Left lung (tissue), 10 donors: ENCODE data around the gene APOF. TPM values are rescaled to one million over a fixed set of nuclear protein-coding genes. Genes with fewer than 3 reads are reported as not detected.

Experiments
- ATAC-seq: fragments of 200-7000 bp; cut with Tn5 transposase; one replicate; pipeline ENCODE4 v1.9.1; 2020; ENCODE audit warnings: moderate library complexity
- DNase-seq, 4 donors: peaks; one replicate each; pipeline ENCODE4 v3.0.0-alpha.2; 2013 to 2020
- H3K27ac ChIP-seq, 2 donors: fragments of 200-600 bp; sonication (generic) in 1 of 2; one replicate each; pipeline versions ENCODE4 v1.5.0 to v1.8.0; 2020 to 2021
- H3K27me3 ChIP-seq, 2 donors: fragments of 200-600 bp; sonication (generic) in 1 of 2; one replicate each; pipeline versions ENCODE4 v1.5.0 to v1.8.0; 2020 to 2021
- H3K36me3 ChIP-seq, 2 donors: fragments of 200-600 bp; sonication (generic) in 1 of 2; one replicate each; pipeline versions ENCODE4 v1.5.0 to v1.8.0; 2020 to 2021
- H3K4me1 ChIP-seq, 2 donors: fragments of 200-600 bp; one replicate each; pipeline ENCODE4 v1.8.0; 2021
- H3K4me3 ChIP-seq, 2 donors: fragments of 200-600 bp; sonication (generic) in 1 of 2; one replicate each; pipeline versions ENCODE4 v1.5.0 to v1.8.0; 2020 to 2021; ENCODE audit warnings: mild to moderate bottlenecking in 1 of 2
- H3K9me3 ChIP-seq, 2 donors: fragments of 200-600 bp; sonication (generic) in 1 of 2; one replicate each; pipeline versions ENCODE4 v1.5.0 to v1.8.0; 2020 to 2021
- intact Hi-C, 2 donors: fragments of 100-400 bp; cut with DNase I; formaldehyde crosslinking; loops; one replicate each; pipeline versions ENCODE4 v1.11.2 to v1.14.2; 2022
- polyA plus RNA-seq, 6 donors: library from polyadenylated mRNA; unstranded; fragments of 120-200 nt; gene quantifications; one replicate each; pipeline ENCODE4 v1.2.1, GENCODE V29; 2013; ENCODE audit not compliant: insufficient read length in 6 of 6
- total RNA-seq, 2 donors: library from RNA; stranded (reverse); fragmentation: NEBNext Ultra II Directional; extraction: Animal tissue kit (Norgen Biotek cat#: 25700); gene quantifications; one replicate each; pipeline ENCODE4 v1.2.1, GENCODE V29; 2021
- TF ChIP-seq, protein P1 (sequence below), 2 donors: fragments of 200-600 bp; sonication (generic) in 1 of 2; IDR thresholded peaks; one replicate each; pipeline versions ENCODE4 v1.5.0 to v1.8.0; 2021; ENCODE audit warnings: antibody characterized with exemption in 2 of 2
- donor health status: DM: no; HTN: yes; CAD: no.
- donor health status: DM: no; HTN: no; CAD: no.

Gene APOF
- total and polyA plus RNA-seq, 8 donors: 0.13 to 0.18 (median 0.13) TPM; not detected in 5

DNA sequence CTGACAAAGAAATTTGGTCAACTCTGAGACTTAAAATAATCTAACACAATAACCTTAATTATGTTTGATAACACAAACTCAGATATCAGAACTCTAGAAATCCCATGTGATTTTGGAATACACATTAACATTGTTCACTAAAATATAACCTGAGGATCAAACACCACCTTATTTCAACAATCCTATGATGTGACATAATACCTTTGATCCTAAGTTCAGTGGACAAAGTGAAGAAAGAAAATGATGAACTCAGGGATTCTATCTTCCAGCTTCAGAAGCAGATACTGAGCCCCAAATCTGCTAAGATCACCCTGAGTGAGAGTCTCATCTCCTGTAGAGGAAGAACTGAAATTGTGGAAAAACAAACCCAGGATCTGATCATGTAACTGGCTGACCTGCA, 35.7 kb upstream of the APOF start:
- H3K9me3 ChIP-seq: peaks cover 0 to 16% of the 10 kb centered on the region in 2 donors
- H3K36me3 ChIP-seq: no peaks in the 10 kb centered on the region
- intact Hi-C loops: no loop called here

DNA sequence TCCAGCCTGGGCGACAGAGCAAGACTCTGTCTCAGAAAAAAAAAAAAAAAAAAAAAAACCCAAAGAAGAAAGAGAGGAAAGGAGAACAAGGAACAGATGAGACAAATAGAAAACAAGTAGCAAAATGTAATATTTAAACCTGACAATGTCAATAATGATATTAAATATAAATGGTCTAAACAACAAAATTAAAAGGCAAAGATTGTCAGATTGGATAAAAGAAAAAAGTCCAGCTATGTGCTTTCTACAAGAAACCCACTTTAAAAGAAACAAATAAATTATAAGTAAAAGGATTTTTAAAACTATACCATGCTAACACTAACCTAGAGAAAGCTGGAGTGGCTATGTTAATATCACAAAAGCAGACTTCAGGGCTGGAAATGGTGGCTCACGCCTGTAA, 29.7 kb upstream of the APOF start:
- intact Hi-C loops: no loop called here
- Histone ChIP-seq H3K4me1 (no peaks in the 10 kb centered on the region), H3K4me3 (no peak overlapping the region), H3K36me3 (no peaks in the 10 kb centered on the region), H3K27ac (no peak overlapping the region), H3K9me3 (peaks cover 0 to 3% of the 10 kb centered on the region in 2 donors), H3K27me3 (no peaks in the 10 kb centered on the region)
- DNase-seq (no peak), ATAC-seq (no peak)
- TF ChIP-seq, protein P1, sequence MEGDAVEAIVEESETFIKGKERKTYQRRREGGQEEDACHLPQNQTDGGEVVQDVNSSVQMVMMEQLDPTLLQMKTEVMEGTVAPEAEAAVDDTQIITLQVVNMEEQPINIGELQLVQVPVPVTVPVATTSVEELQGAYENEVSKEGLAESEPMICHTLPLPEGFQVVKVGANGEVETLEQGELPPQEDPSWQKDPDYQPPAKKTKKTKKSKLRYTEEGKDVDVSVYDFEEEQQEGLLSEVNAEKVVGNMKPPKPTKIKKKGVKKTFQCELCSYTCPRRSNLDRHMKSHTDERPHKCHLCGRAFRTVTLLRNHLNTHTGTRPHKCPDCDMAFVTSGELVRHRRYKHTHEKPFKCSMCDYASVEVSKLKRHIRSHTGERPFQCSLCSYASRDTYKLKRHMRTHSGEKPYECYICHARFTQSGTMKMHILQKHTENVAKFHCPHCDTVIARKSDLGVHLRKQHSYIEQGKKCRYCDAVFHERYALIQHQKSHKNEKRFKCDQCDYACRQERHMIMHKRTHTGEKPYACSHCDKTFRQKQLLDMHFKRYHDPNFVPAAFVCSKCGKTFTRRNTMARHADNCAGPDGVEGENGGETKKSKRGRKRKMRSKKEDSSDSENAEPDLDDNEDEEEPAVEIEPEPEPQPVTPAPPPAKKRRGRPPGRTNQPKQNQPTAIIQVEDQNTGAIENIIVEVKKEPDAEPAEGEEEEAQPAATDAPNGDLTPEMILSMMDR (IDR thresholded peaks at IDR 0.05): no peak

More for the DNA sequence above, 35.7 kb upstream of the APOF start:
- H3K27me3 ChIP-seq: no peaks in the 10 kb centered on the region
- H3K4me1 ChIP-seq: no peaks in the 10 kb centered on the region
- H3K4me3 ChIP-seq: no peak overlapping the region
- DNase-seq: no peak
- H3K27ac ChIP-seq: no peak overlapping the region
- ATAC-seq: no peak
- TF ChIP-seq, protein P1 (IDR thresholded peaks at IDR 0.05): no peak

DNA sequence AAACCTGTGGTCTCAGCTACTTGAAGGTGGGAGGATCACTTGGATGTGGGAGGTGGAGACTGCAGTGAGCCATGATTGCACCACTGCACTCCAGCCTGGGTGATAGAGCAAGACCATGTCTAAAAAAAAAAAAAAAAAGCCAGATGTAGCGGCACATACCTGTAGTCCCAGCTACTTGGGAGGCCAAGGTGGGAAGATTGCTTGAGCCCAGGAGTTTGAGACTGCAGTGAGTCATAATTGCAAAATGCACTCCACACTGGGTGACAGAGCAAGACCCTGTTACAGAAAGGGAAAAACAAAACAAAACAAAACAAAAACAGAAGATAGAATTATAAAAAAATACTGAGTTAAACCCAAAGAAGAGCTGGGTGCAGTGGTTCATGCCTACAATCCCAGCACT, 29.1 kb upstream of the APOF start:
- Histone ChIP-seq H3K27ac (no peak overlapping the region), H3K4me3 (no peak overlapping the region), H3K27me3 (no peaks in the 10 kb centered on the region), H3K36me3 (no peaks in the 10 kb centered on the region), H3K4me1 (no peaks in the 10 kb centered on the region), H3K9me3 (peaks cover 0 to 3% of the 10 kb centered on the region in 2 donors)
- intact Hi-C loops: no loop called here
- ATAC-seq: no peak
- DNase-seq: no peak
- TF ChIP-seq, protein P1 (IDR thresholded peaks at IDR 0.05): no peak

DNA sequence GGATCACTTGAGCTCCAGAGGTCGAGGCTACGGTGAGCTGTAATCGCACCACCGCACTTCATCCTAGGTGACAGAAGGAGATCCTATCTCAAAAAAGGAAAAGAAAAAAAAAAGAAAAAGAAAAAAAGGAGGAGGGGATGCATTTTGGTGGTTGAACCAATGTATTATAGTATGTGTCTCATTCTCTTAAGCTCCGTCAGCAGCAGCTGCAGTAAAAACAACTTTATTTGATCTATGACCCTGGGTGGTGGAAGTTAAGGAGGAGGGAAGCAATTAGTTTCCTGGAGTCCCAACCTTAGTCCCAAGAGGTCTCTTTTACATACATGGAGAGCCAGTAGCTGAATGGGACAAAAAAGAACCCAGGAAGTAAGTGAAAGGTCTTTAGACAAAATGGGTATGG, 26.8 kb upstream of the APOF start:
- H3K9me3 ChIP-seq: peaks cover 0 to 3% of the 10 kb centered on the region in 2 donors
- H3K4me1 ChIP-seq: no peaks in the 10 kb centered on the region
- ATAC-seq (no peak), DNase-seq (no peak)
- intact Hi-C loops: no loop called here
- H3K27me3 ChIP-seq: no peaks in the 10 kb centered on the region
- H3K4me3 ChIP-seq: no peak overlapping the region
- H3K36me3 ChIP-seq: no peaks in the 10 kb centered on the region
- no peak overlapping the region for H3K27ac ChIP-seq
- TF ChIP-seq, protein P1 (IDR thresholded peaks at IDR 0.05): no peak

DNA sequence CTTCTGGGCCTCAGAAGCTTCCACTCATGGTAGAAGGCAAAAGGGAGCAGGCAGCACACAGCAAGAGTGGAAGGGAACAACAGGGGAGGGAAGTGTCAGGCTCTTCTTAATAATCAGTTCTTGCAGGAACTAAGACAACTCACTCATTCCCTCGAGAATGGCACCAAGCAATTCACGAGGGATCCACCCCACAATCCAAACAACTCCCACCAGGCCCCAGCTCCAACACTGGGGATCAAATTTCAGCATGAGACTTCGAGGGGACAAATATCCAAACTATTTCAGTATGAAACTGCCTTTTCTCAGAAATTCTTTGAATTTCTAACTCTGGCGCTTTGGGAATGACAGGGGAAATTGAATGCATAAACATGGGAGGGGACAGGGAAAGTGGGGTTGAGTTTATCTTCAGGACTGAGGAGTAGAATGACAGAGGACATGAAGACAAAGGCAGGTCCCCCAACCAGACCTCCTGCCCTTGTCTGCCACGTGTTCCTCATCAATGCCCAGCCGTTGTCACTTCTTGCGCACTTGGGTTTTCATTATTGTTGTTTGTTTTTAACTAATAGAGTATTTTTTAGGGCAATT, 24.6 kb upstream of the APOF start:
- intact Hi-C loops: no loop called here
- H3K27me3 ChIP-seq: no peaks in the 10 kb centered on the region
- H3K4me3 ChIP-seq: no peak overlapping the region
- TF ChIP-seq, protein P1 (IDR thresholded peaks at IDR 0.05): no peak
- no peak overlapping the region for H3K27ac ChIP-seq
- no peaks in the 10 kb centered on the region for H3K36me3 ChIP-seq
- ATAC-seq (no peak), DNase-seq (peak in 1 of 4 donors; percentile 11)
- H3K9me3 ChIP-seq: peaks cover 0 to under 1% of the 10 kb centered on the region in 2 donors
- H3K4me1 ChIP-seq: no peaks in the 10 kb centered on the region
